Pancreas (tissue), 10 donors: ENCODE measurements around the gene HSBP1. TPM values are rescaled to one million over a fixed set of nuclear protein-coding genes. Genes with fewer than 3 reads are reported as not detected.

Experiments
- ATAC-seq, 4 donors: fragments of 200-7000 bp; cut with Tn5 transposase; one replicate each; pipeline versions ENCODE4 v1.8.0 to v1.9.1; 2020; ENCODE audit warnings: mild to moderate bottlenecking in 4 of 4, moderate library complexity in 4 of 4
- DNase-seq, 6 donors: peaks; one replicate each; pipeline ENCODE4 v3.0.0-alpha.2; 2020
- FAIRE-seq: peaks from 2 replicates; lab custom pipeline; 2012; peaks lifted over from hg19 to GRCh38; lab: Jason Lieb, UNC
- H3K27ac ChIP-seq, 4 donors: fragments of 200-600 bp; sonication (generic); 1 replicate in 3 of 4; 2 replicates in 1 of 4; pipeline versions ENCODE4 v1.5.0 to v1.8.0; 2020
- H3K27me3 ChIP-seq, 4 donors: fragments of 200-600 bp; one replicate each; pipeline ENCODE4 v1.8.0; 2021
- H3K36me3 ChIP-seq, 3 donors: fragments of 200-600 bp; sonication (generic) in 1 of 3; one replicate each; pipeline versions ENCODE4 v1.5.0 to v1.8.0; 2020 to 2021
- H3K4me1 ChIP-seq, 3 donors: fragments of 200-600 bp; one replicate each; pipeline ENCODE4 v1.8.0; 2021
- H3K4me3 ChIP-seq, 4 donors: fragments of 200-600 bp; sonication (generic) in 2 of 4; one replicate each; pipeline versions ENCODE4 v1.5.0 to v1.8.0; 2020 to 2021
- H3K9me3 ChIP-seq, 4 donors: fragments of 200-600 bp; one replicate each; pipeline ENCODE4 v1.8.0; 2021
- CTCF ChIP-seq, 4 donors: fragments of 200-600 bp; sonication (generic) in 3 of 4; IDR thresholded peaks; one replicate each; pipeline versions ENCODE4 v1.5.0 to v1.8.0; 2021; ENCODE audit warnings: antibody characterized with exemption in 4 of 4
- WGBS, 2 donors: extraction: QIAGEN DNeasy Blood & Tissue Kit; methylation state at CpG; one replicate each; pipeline ENCODE4 v1.1.7; 2013; 5-methylcytosine and 5-hydroxymethylcytosine counted together
- intact Hi-C, 3 donors: fragments of 100-400 bp; cut with DNase I; formaldehyde crosslinking; loops; one replicate each; pipeline versions ENCODE4 v1.11.1 to v1.14.2; 2022
- polyA plus RNA-seq, 2 donors: library from polyadenylated mRNA; stranded (reverse); fragments of 200-250 nt; gene quantifications; one replicate each; pipeline ENCODE4 v1.2.3, GENCODE V29; 2013
- total RNA-seq, 6 donors: library from RNA; stranded (reverse); fragmentation: NEBNext Ultra II Directional in 4 of 6; extraction: Animal tissue kit (Norgen Biotek cat#: 25700) in 4 of 6; gene quantifications; one replicate each; pipeline versions ENCODE4 v1.2.1 to v1.2.4, GENCODE V29; 2021 to 2023
- donor health status: healthy with polysubstance abuse.
- donor health status: DM: no; HTN: no; CAD: no; lungs with moderate emphysema.
- donor health status: DM: no; HTN: no; CAD: no.
- donor health status: control.
- donor health status: control.
- donor health status: Bipolar disorder and iron deficiency.
- donor health status: DM: yes; HTN: yes; CAD: no.
- donor health status: DM: no; HTN: no; CAD: no.
- donor health status: DM: no; HTN: no; CAD: no.
- donor health status: DM: yes; HTN: yes; CAD: no.

Gene HSBP1
- total and polyA plus RNA-seq, 8 donors: 16.3 to 53.7 (median 30.6) TPM

GRCh38 chr16:83813823-83814658, 6.3 kb downstream of the HSBP1 start:
- no peaks in the 10 kb centered on the region for H3K36me3 ChIP-seq
- intact Hi-C loops: no loop called here
- TF ChIP-seq CTCF (IDR thresholded peaks at IDR 0.05): no peak
- DNase-seq (peak in 4 of 6 donors; percentile 47 to 75 (median 66)), FAIRE-seq (no peak), ATAC-seq (peak; percentile 75 to 89 (median 86))
- H3K27me3 ChIP-seq: no peaks in the 10 kb centered on the region
- WGBS, 2 donors: 6 to 7% methylated on average over 13 of the region's 13 CpGs
- peak overlapping the region in 1 of 4 donors; percentile 0 for H3K4me3 ChIP-seq
- H3K4me1 ChIP-seq: peaks cover 5 to 21% (median 11%) of the 10 kb centered on the region in 3 donors
- H3K9me3 ChIP-seq: no peaks in the 10 kb centered on the region
- H3K27ac ChIP-seq: peak overlapping the region in 3 of 4 donors; percentile 15 to 39 (median 23)

- Histone ChIP-seq H3K4me3 (no peak overlapping the region), H3K27ac (peak overlapping the region in 3 of 4 donors; percentile 15 to 39 (median 23)), H3K9me3 (no peaks in the 10 kb centered on the region), H3K36me3 (no peaks in the 10 kb centered on the region), H3K4me1 (peaks cover 5 to 15% (median 10%) of the 10 kb centered on the region in 3 donors), H3K27me3 (no peaks in the 10 kb centered on the region)
- 47% methylated on average over 4 of the region's 4 CpGs for WGBS, 2 donors
- intact Hi-C loops: no loop called here
- ATAC-seq (peak in 2 of 4 donors; percentile 14 to 22), FAIRE-seq (no peak), DNase-seq (no peak)
- TF ChIP-seq CTCF (IDR thresholded peaks at IDR 0.05): no peak
Measured at GRCh38 chr16:83814659-83814985, 6.8 kb downstream of the HSBP1 start.

GRCh38 chr16:83817022-83817421, 9.2 kb downstream of the HSBP1 start:
- intact Hi-C loops: no loop called here
- Histone ChIP-seq H3K36me3 (no peaks in the 10 kb centered on the region), H3K9me3 (no peaks in the 10 kb centered on the region), H3K4me1 (peaks cover 5 to 11% (median 10%) of the 10 kb centered on the region in 3 donors), H3K27me3 (no peaks in the 10 kb centered on the region), H3K4me3 (no peak overlapping the region), H3K27ac (no peak overlapping the region)
- 89 to 91% methylated on average over 12 of the region's 12 CpGs for WGBS, 2 donors
- no peak for FAIRE-seq
- no peak for ATAC-seq
- no peak for TF ChIP-seq CTCF (IDR thresholded peaks at IDR 0.05)
- no peak for DNase-seq

- Histone ChIP-seq H3K9me3 (no peaks in the 10 kb centered on the region), H3K27ac (no peak overlapping the region), H3K36me3 (no peaks in the 10 kb centered on the region), H3K4me3 (no peak overlapping the region), H3K4me1 (peaks cover 5 to 11% (median 10%) of the 10 kb centered on the region in 3 donors), H3K27me3 (no peaks in the 10 kb centered on the region)
- ATAC-seq (no peak), DNase-seq (no peak), FAIRE-seq (no peak)
- no peak for TF ChIP-seq CTCF (IDR thresholded peaks at IDR 0.05)
- intact Hi-C loops: no loop called here
- 80 to 87% methylated on average over 5 of the region's 5 CpGs for WGBS, 2 donors
Measured at GRCh38 chr16:83818276-83818675, 10.5 kb downstream of the HSBP1 start.

GRCh38 chr16:83819361-83819760, 11.6 kb downstream of the HSBP1 start:
- peak in 1 of 4 donors; percentile 28 for ATAC-seq
- TF ChIP-seq CTCF (IDR thresholded peaks at IDR 0.05): no peak
- Histone ChIP-seq H3K27me3 (no peaks in the 10 kb centered on the region), H3K4me3 (no peak overlapping the region), H3K36me3 (no peaks in the 10 kb centered on the region), H3K9me3 (no peaks in the 10 kb centered on the region), H3K4me1 (peaks cover 2 to 5% (median 5%) of the 10 kb centered on the region in 3 donors), H3K27ac (no peak overlapping the region)
- no peak for FAIRE-seq
- 37 to 52% methylated on average over 8 of the region's 8 CpGs for WGBS, 2 donors
- DNase-seq: no peak
- intact Hi-C loops: no loop called here
